Endothelial cell of umbilical vein (primary cell): ENCODE data around the gene RECQL5. TPM values are rescaled to one million over a fixed set of nuclear protein-coding genes. Genes with fewer than 3 reads are reported as not detected.

ENCODE experiments used
- BruUV-seq: library from RNA; stranded (reverse); fragments of 400-500 nt; replicated peaks from 2 replicates; lab custom pipeline; 2021; lab: Mats Ljungman, UMichigan
- CTCF ChIA-PET: fragments of 300-600, 350-600 bp; sonication (Branson Sonifier 250); formaldehyde crosslinking; loops from one replicate; lab custom pipeline; 2021; ENCODE audit warnings: antibody characterized with exemption, inconsistent platforms; lab: Charles Lee
- POLR2A ChIA-PET: fragments of 300-600, 350-600 bp; sonication (Branson Sonifier 250); formaldehyde crosslinking; loops from one replicate; lab custom pipeline; 2021; ENCODE audit warnings: antibody characterized with exemption, inconsistent platforms; lab: Charles Lee
- DNase-seq: peaks from one replicate; pipeline ENCODE4 v3.0.0-alpha.2; 2011; ENCODE audit warnings: low read depth, low spot score
- FAIRE-seq: peaks from 2 replicates; lab custom pipeline; 2011; peaks lifted over from hg19 to GRCh38; lab: Jason Lieb, UNC
- H2AFZ ChIP-seq: 2 replicates; pipeline ENCODE4 v1.6.0; 2012; ENCODE audit warnings: low read depth, low read length, control low read depth, inconsistent platforms
- H3K27ac ChIP-seq: 2 replicates; pipeline ENCODE4 v1.5.1; 2011; ENCODE audit warnings: low read depth, mild to moderate bottlenecking, control low read depth, low read length, moderate library complexity; ENCODE audit not compliant: insufficient read depth
- H3K27me3 ChIP-seq, 2 experiments: 2 replicates each; pipeline versions ENCODE4 v1.6.0 to v1.6.1; 2011; ENCODE audit warnings: low read length in 2 of 2, mixed read lengths in 1 of 2; ENCODE audit not compliant: control insufficient read depth in 2 of 2, insufficient read depth in 2 of 2
- H3K36me3 ChIP-seq, 2 experiments: 2 replicates in 1 of 2; 3 replicates in 1 of 2; pipeline ENCODE4 v1.5.1; 2011; ENCODE audit warnings: low read length in 2 of 2, mild to moderate bottlenecking in 1 of 2, moderate library complexity in 1 of 2; ENCODE audit not compliant: control insufficient read depth in 2 of 2, insufficient read depth in 2 of 2; ENCODE audit errors: extremely low read depth in 1 of 2
- H3K4me1 ChIP-seq: 3 replicates; pipeline ENCODE4 v1.5.1; 2011; ENCODE audit warnings: mild to moderate bottlenecking, low read length; ENCODE audit not compliant: control insufficient read depth, insufficient read depth; ENCODE audit errors: extremely low read depth
- H3K4me2 ChIP-seq: 2 replicates; pipeline ENCODE4 v1.6.1; 2011; ENCODE audit warnings: low read length, control low read depth, mixed read lengths; ENCODE audit not compliant: insufficient read depth
- H3K4me3 ChIP-seq, 3 experiments: fragments of 200-600 bp in 1 of 3; sonication (generic), shearing (Covaris generic) in 1 of 3; replicated peaks in 1 of 3; 2 replicates each; pipeline ENCODE4 v1.5.1; 2011 to 2016; ENCODE audit warnings: control low read depth in 3 of 3, low read length in 3 of 3, mild to moderate bottlenecking in 2 of 3, inconsistent platforms in 1 of 3, low read depth in 1 of 3, moderate library complexity in 1 of 3; ENCODE audit not compliant: insufficient read depth in 1 of 3
- H3K79me2 ChIP-seq: 2 replicates; pipeline ENCODE4 v1.6.0; 2012; ENCODE audit warnings: low read length, inconsistent platforms; ENCODE audit not compliant: control insufficient read depth, insufficient read depth
- H3K9ac ChIP-seq: replicated peaks from 2 replicates; pipeline ENCODE3; 2011; ENCODE audit warnings: low read length, control low read depth; ENCODE audit not compliant: insufficient read depth; ENCODE audit errors: extremely low read depth
- H3K9me1 ChIP-seq: replicated peaks from 3 replicates; pipeline ENCODE4 v1.6.0; 2011; ENCODE audit warnings: mild to moderate bottlenecking, low read length; ENCODE audit not compliant: control insufficient read depth, insufficient read depth; ENCODE audit errors: extremely low read depth
- H3K9me3 ChIP-seq: replicated peaks from 2 replicates; pipeline ENCODE4 v1.5.1; 2012; ENCODE audit warnings: low read length, inconsistent platforms; ENCODE audit not compliant: control insufficient read depth, insufficient read depth
- H4K20me1 ChIP-seq: replicated peaks from 2 replicates; pipeline ENCODE3; 2011; ENCODE audit warnings: mild to moderate bottlenecking, low read length; ENCODE audit not compliant: control insufficient read depth, insufficient read depth; ENCODE audit errors: extremely low read depth
- CTCF ChIP-seq, 2 donors: IDR thresholded peaks; 1 replicate in 1 of 2; 2 replicates in 1 of 2; pipeline ENCODE4 v1.5.1; 2011; ENCODE audit warnings: low read length in 2 of 2, mild to moderate bottlenecking in 2 of 2, moderate library complexity in 2 of 2, control low read depth in 1 of 2, inconsistent platforms in 1 of 2, low read depth in 1 of 2; ENCODE audit not compliant: insufficient read depth in 1 of 2; ENCODE audit errors: extremely low read depth in 1 of 2
- EZH2 ChIP-seq: IDR thresholded peaks from 2 replicates; pipeline ENCODE4 v1.6.1; 2012; ENCODE audit warnings: borderline replicate concordance, low read depth, mild to moderate bottlenecking, moderate library complexity, low read length, inconsistent platforms; ENCODE audit not compliant: severe bottlenecking
- FOS ChIP-seq: IDR thresholded peaks from 2 replicates; pipeline ENCODE4 v1.6.1; 2011; ENCODE audit warnings: mild to moderate bottlenecking, low read length, moderate library complexity, borderline replicate concordance; ENCODE audit not compliant: insufficient read depth
- GATA2 ChIP-seq: IDR thresholded peaks from 2 replicates; pipeline ENCODE4 v1.7.0; 2011; ENCODE audit warnings: low read depth, mild to moderate bottlenecking, moderate library complexity, mixed read lengths, low read length; ENCODE audit not compliant: insufficient read length, insufficient read depth
- JUN ChIP-seq: IDR thresholded peaks from 2 replicates; pipeline ENCODE4 v1.6.1; 2011; ENCODE audit warnings: borderline replicate concordance, low read depth; ENCODE audit not compliant: insufficient read length, insufficient read depth
- MAX ChIP-seq: IDR thresholded peaks from 2 replicates; pipeline ENCODE4 v1.6.1; 2011; ENCODE audit not compliant: insufficient read depth, insufficient read length
- MYC ChIP-seq: IDR thresholded peaks from one replicate; pipeline ENCODE4 v1.6.1; 2011; ENCODE audit warnings: mild to moderate bottlenecking, low read depth, low read length
- POLR2A ChIP-seq: IDR thresholded peaks from 2 replicates; pipeline ENCODE4 v1.6.1; 2012; ENCODE audit warnings: low read depth, mild to moderate bottlenecking, control low read depth, low read length
- POLR2AphosphoS5 ChIP-seq: IDR thresholded peaks from 2 replicates; pipeline ENCODE4 v1.6.1; 2012; ENCODE audit warnings: low read depth, mild to moderate bottlenecking, control low read depth, low read length, moderate library complexity; ENCODE audit not compliant: insufficient read depth
- dilution Hi-C: fragments of 300-500 bp; cut with MboI; formaldehyde crosslinking; loops from one replicate; pipeline ENCODE4 v1.15.0; 2019; ENCODE audit warnings: low sequenced_read_pairs; ENCODE audit not compliant: extremely low pct_ligation_motif_present
- intact Hi-C: fragments of 100-400 bp; cut with micrococcal nuclease; formaldehyde crosslinking; loops from one replicate; pipeline ENCODE4 v1.10.0; 2022
- polyA plus RNA-seq, 4 experiments: library from polyadenylated mRNA; depleted of rRNA in 3 of 4; stranded (reverse) in 3 of 4; unstranded in 1 of 4; fragments of >200 nt; gene quantifications; 2 replicates each; pipeline versions ENCODE4 v1.2.1 to v1.2.3, GENCODE V29; 2011 to 2012; ENCODE audit warnings: missing spikeins in 1 of 4
- total RNA-seq: library from RNA; stranded (reverse); gene quantifications from 2 replicates; pipeline ENCODE4 v1.2.3, GENCODE V29; 2021

Gene RECQL5
- total and polyA plus RNA-seq, 2 donors (not counting 3 experiments of a cell fraction or from before 2014, with no cell fraction given): 21.3 to 30.7 TPM

GRCh38 chr17:75712446-75712845, 45.5 kb upstream of the RECQL5 start:
- ChIA-PET POLR2A (no interaction called here), CTCF (interaction anchor here (1.0 kb wide), 1 partner anchor 33 kb away, joined by 3 read pairs; no protein-coding TSS in a partner anchor)
- no peak overlapping the region for H3K4me3 ChIP-seq
- no peaks in the 10 kb centered on the region for H3K27me3 ChIP-seq
- DNase-seq (no peak), FAIRE-seq (no peak)
- no peak overlapping the region for H3K9ac ChIP-seq
- TF ChIP-seq POLR2AphosphoS5 (no peak), CTCF (IDR thresholded peaks at IDR 0.05; ENCODE audit: extremely low read depth in 1 of 2, insufficient read depth in 1 of 2, low read depth in 1 of 2, low read length in 2 of 2) (no peak), JUN (no peak), GATA2 (no peak), FOS (no peak), EZH2 (no peak), MAX (no peak), MYC (no peak), POLR2A (no peak)
- H3K9me3 ChIP-seq: no peaks in the 10 kb centered on the region
- intact Hi-C loops: no loop called here
- peaks cover 6% of the 10 kb centered on the region for H3K4me1 ChIP-seq
- no peak overlapping the region for H3K27ac ChIP-seq
- dilution Hi-C loops: no loop called here
- no TSS peak for BruUV-seq
- no peak overlapping the region for H2AFZ ChIP-seq
- H3K36me3 ChIP-seq: peaks cover 0 to 5% of the 10 kb centered on the region in 2 experiments
- H3K4me2 ChIP-seq: no peak overlapping the region
- H4K20me1 ChIP-seq: no peaks in the 10 kb centered on the region
- H3K9me1 ChIP-seq: no peaks in the 10 kb centered on the region
- H3K79me2 ChIP-seq: no peaks in the 10 kb centered on the region
